Lower leg skin (tissue), 4 donors: ENCODE data around the gene GPR26. TPM values are rescaled to one million over a fixed set of nuclear protein-coding genes. Genes with fewer than 3 reads are reported as not detected.
A peak's percentile ranks its signal among the peaks of the same experiment; 100 is the strongest.

Experiments
- DNase-seq, 2 donors: peaks; one replicate each; pipeline ENCODE4 v3.0.0-alpha.2; 2019; ENCODE audit warnings: low spot score in 2 of 2
- H3K4me3 ChIP-seq: fragments of 200-600 bp; sonication (generic); 2 replicates; pipeline ENCODE4 v1.5.1; 2017; ENCODE audit warnings: mild to moderate bottlenecking, low read depth; ENCODE audit not compliant: poor library complexity, severe bottlenecking
- POLR2A ChIP-seq, 2 donors: fragments of 450-650 bp; IDR thresholded peaks; one replicate each; pipeline ENCODE4 v1.6.1; 2016 to 2017; ENCODE audit warnings: antibody characterized with exemption in 2 of 2, mild to moderate bottlenecking in 1 of 2, moderate library complexity in 1 of 2
- WGBS, 2 donors: methylation state at CpG; one replicate each; pipeline ENCODE4 v1.1.5; 2018; 5-methylcytosine and 5-hydroxymethylcytosine counted together
- intact Hi-C: fragments of 100-400 bp; cut with DNase I; formaldehyde crosslinking; loops from one replicate; pipeline ENCODE4 v1.15.0; 2023; ENCODE audit warnings: low total_unique reads
- total RNA-seq, 4 donors: library from RNA; depleted of rRNA; stranded (reverse); fragments of >200 nt; gene quantifications; one replicate each; pipeline ENCODE4 v1.1.0, GENCODE V29; 2016
- TF ChIP-seq, protein P1 (sequence below), 3 donors: fragments of 450-650 bp; IDR thresholded peaks; one replicate each; pipeline ENCODE4 v1.5.1; 2016; ENCODE audit warnings: antibody characterized with exemption in 3 of 3, mild to moderate bottlenecking in 3 of 3, moderate library complexity in 2 of 3

Gene GPR26
- total RNA-seq, 4 donors from 2014 or later = not detected

GRCh38 chr10:123642293-123642692 lies 23.9 kb upstream of the GPR26 start:
- H3K4me3 ChIP-seq = no peak overlapping the region
- no peak for TF ChIP-seq POLR2A (IDR thresholded peaks at IDR 0.05)
- TF ChIP-seq, protein P1, sequence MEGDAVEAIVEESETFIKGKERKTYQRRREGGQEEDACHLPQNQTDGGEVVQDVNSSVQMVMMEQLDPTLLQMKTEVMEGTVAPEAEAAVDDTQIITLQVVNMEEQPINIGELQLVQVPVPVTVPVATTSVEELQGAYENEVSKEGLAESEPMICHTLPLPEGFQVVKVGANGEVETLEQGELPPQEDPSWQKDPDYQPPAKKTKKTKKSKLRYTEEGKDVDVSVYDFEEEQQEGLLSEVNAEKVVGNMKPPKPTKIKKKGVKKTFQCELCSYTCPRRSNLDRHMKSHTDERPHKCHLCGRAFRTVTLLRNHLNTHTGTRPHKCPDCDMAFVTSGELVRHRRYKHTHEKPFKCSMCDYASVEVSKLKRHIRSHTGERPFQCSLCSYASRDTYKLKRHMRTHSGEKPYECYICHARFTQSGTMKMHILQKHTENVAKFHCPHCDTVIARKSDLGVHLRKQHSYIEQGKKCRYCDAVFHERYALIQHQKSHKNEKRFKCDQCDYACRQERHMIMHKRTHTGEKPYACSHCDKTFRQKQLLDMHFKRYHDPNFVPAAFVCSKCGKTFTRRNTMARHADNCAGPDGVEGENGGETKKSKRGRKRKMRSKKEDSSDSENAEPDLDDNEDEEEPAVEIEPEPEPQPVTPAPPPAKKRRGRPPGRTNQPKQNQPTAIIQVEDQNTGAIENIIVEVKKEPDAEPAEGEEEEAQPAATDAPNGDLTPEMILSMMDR (IDR thresholded peaks at IDR 0.05) = no peak
- DNase-seq = peak in 1 of 2 donors; percentile 54
- intact Hi-C loops = no loop called here
- 12 to 18% methylated on average over 4 of the region's 4 CpGs for WGBS, 2 donors

DNA sequence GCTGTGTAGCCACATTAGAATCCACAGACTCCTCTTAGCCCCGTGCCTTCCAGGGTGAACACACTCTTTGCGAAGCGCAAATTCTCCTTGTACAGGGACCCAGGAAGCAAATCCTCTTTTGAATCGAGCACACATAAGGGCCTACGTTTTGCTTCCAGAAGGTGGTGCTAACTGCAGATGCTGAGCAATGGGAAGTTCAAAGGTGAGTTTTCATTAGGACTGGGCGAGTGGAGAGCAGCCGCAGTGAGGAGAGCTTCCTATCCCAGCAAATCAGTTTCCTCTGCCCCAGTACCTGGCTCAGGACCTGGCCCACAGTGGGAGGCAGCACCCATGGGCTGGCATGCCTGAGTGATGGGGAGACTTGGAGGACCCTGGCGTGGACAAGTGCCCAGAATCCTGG lies 23.5 kb upstream of the GPR26 start:
- intact Hi-C loops = no loop called here
- no peak overlapping the region for H3K4me3 ChIP-seq
- no peak for TF ChIP-seq POLR2A (IDR thresholded peaks at IDR 0.05)
- TF ChIP-seq, protein P1 (IDR thresholded peaks at IDR 0.05) = no peak
- DNase-seq = no peak
- 59 to 60% methylated on average over 8 of the region's 8 CpGs for WGBS, 2 donors

GRCh38 chr10:123643315-123643714 lies 22.8 kb upstream of the GPR26 start:
- peak in 1 of 2 donors; percentile 61 for DNase-seq
- intact Hi-C loops = no loop called here
- no peak for TF ChIP-seq POLR2A (IDR thresholded peaks at IDR 0.05)
- TF ChIP-seq, protein P1 (IDR thresholded peaks at IDR 0.05) = no peak
- no peak overlapping the region for H3K4me3 ChIP-seq
- WGBS, 2 donors = 67 to 69% methylated on average over 10 of the region's 10 CpGs

GRCh38 chr10:123645016-123645415 lies 21.1 kb upstream of the GPR26 start:
- 56 to 58% methylated on average over 6 of the region's 6 CpGs for WGBS, 2 donors
- TF ChIP-seq, protein P1 (IDR thresholded peaks at IDR 0.05) = no peak
- no peak for TF ChIP-seq POLR2A (IDR thresholded peaks at IDR 0.05)
- no peak overlapping the region for H3K4me3 ChIP-seq
- intact Hi-C loops = no loop called here
- peak in 1 of 2 donors; percentile 37 for DNase-seq

DNA sequence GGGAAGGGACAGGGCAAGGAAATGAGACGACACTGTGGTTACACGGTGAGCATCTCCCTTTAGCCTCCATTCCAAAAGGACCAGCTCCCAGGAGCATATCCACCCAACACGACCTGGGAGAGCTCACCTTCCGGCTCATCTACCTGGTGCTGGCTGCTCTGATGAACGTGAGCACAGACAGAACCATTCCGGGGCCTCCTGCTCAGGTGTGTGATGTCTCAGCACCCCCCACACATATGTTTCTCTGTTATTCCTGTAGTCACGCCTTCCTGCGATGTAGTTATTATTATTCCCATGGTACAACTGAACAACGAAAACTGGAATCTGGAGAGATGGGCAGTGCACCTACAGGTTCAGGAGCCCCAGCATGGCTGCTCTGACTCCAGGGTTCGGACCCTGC lies 20.5 kb upstream of the GPR26 start:
- H3K4me3 ChIP-seq = no peak overlapping the region
- 82 to 83% methylated on average over 10 of the region's 10 CpGs for WGBS, 2 donors
- TF ChIP-seq, protein P1 (IDR thresholded peaks at IDR 0.05) = no peak
- no peak for TF ChIP-seq POLR2A (IDR thresholded peaks at IDR 0.05)
- intact Hi-C loops = no loop called here
- DNase-seq = peak in 1 of 2 donors; percentile 79

DNA sequence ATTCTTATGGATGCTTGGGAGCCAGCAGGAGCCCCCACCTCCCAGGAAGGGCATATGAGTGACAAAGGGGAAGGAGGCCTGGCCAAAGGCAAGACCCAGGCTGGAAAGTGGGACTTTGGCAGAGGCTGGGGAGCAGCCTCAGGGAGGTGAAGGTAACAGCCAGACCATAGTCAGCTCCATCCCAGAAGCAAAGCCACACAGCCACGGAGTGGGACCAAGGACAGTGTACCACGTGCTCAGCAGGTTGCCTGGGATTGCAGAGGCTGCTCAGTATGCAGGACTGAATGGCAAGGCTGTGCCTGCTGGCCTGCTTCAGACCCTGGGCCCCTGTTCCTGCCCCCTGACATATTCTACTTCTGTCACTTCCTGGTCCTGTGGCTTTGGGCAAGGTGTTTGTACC lies 17.6 kb upstream of the GPR26 start:
- 16 to 29% methylated on average over 2 of the region's 2 CpGs for WGBS, 2 donors
- TF ChIP-seq, protein P1 (IDR thresholded peaks at IDR 0.05) = no peak
- TF ChIP-seq POLR2A (IDR thresholded peaks at IDR 0.05) = no peak
- no peak overlapping the region for H3K4me3 ChIP-seq
- DNase-seq = peak in 1 of 2 donors; percentile 72
- intact Hi-C loops = no loop called here
